Measurements from ENCODE around the gene TSPAN18. TPM values are rescaled to one million over a fixed set of nuclear protein-coding genes. Genes with fewer than 3 reads are reported as not detected.

TSPAN18 gene
- polyA plus RNA-seq, 1 of the 3 experiments (the other 2 are of a cell fraction): 0.72 TPM

DNA sequence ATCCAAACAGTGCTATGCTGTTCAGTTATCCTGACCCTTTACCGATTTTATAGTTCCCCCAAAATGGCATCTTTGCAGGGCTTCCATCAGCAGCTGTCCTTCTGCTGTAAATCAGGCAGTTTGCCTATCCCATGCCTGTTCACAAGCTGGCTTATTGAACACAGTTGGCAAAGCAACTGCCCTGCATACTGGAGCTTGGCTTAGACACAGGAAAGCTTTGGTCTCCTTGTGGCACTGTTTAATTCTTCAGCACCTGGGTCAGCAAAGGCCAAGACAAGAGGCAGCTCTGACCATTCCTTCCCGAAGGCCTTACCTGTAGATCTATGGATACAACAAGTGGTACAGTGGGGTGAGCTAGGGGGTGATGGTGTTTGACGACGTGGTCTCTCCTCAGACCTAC lies 32.2 kb downstream of the TSPAN18 start:
- Histone ChIP-seq H3K27me3 (ENCODE audit: insufficient read depth) (no peaks in the 10 kb centered on the region), H3K36me3 (replicated peaks in 1 of 2; ENCODE audit: control insufficient read depth in 1 of 2, insufficient read depth in 2 of 2, low read length in 1 of 2) (no peaks in the 10 kb centered on the region), H3K9ac (no peak overlapping the region), H3F3A (replicated peaks; ENCODE audit: insufficient read depth) (no peaks in the 10 kb centered on the region), H3K4me1 (ENCODE audit: control insufficient read depth in 1 of 2, insufficient read depth in 2 of 2, low read depth in 1 of 2, low read length in 1 of 2) (peaks cover 43 to 67% of the 10 kb centered on the region in 2 experiments; a peak in 3 of 4 replicates), H3K27ac (ENCODE audit: low read depth in 2 of 2, low read length in 1 of 2) (peak overlapping the region in 1 of 2 experiments; percentile 96; a peak in 1 of 4 replicates), H3K9me3 (0 out of 2 replicates have a peak, but pooled peaks cover 4% of the 10 kb centered on the region), H3K4me2 (no peak overlapping the region), H4K20me1 (ENCODE audit: insufficient read depth) (no peaks in the 10 kb centered on the region), H3K79me2 (ENCODE audit: insufficient read depth) (no peaks in the 10 kb centered on the region), H3K4me3 (ENCODE audit: low read depth in 2 of 2, low read length in 1 of 2) (no peak overlapping the region), H2AFZ (ENCODE audit: low read depth) (no peak overlapping the region), H3K9me2 (no peaks in the 10 kb centered on the region)
- ChIA-PET CTCF (interaction anchor here (1.2 to 8.2 kb wide), 5 partner anchors 17 to 168 kb away, joined by 4 to 71 read pairs (median 4); no protein-coding TSS in a partner anchor), POLR2A (interaction anchor here (0.6 kb wide), 1 partner anchor 28 kb away, joined by 4 read pairs; no protein-coding TSS in a partner anchor)
- no peak for DNase-seq
- TF ChIP-seq CHD2 (IDR thresholded peaks at IDR 0.05; ENCODE audit: low read length, partially characterized antibody) (no peak), FOXM1 (IDR thresholded peaks at IDR 0.05; ENCODE audit: low read depth) (no peak), TEAD4 (IDR thresholded peaks at IDR 0.05; ENCODE audit: borderline replicate concordance, insufficient read depth) (no peak), FOSL2 (IDR thresholded peaks at IDR 0.05; ENCODE audit: borderline replicate concordance, low read depth) (no peak), RAD21 (IDR thresholded peaks at IDR 0.05; ENCODE audit: low read length) (no peak)
- TF ChIP-seq, protein P1, sequence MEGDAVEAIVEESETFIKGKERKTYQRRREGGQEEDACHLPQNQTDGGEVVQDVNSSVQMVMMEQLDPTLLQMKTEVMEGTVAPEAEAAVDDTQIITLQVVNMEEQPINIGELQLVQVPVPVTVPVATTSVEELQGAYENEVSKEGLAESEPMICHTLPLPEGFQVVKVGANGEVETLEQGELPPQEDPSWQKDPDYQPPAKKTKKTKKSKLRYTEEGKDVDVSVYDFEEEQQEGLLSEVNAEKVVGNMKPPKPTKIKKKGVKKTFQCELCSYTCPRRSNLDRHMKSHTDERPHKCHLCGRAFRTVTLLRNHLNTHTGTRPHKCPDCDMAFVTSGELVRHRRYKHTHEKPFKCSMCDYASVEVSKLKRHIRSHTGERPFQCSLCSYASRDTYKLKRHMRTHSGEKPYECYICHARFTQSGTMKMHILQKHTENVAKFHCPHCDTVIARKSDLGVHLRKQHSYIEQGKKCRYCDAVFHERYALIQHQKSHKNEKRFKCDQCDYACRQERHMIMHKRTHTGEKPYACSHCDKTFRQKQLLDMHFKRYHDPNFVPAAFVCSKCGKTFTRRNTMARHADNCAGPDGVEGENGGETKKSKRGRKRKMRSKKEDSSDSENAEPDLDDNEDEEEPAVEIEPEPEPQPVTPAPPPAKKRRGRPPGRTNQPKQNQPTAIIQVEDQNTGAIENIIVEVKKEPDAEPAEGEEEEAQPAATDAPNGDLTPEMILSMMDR (IDR thresholded peaks at IDR 0.05): no peak
- 54% methylated on average over 4 of the region's 4 CpGs for WGBS (ENCODE audit: low lambda C conversion rate)

DNA sequence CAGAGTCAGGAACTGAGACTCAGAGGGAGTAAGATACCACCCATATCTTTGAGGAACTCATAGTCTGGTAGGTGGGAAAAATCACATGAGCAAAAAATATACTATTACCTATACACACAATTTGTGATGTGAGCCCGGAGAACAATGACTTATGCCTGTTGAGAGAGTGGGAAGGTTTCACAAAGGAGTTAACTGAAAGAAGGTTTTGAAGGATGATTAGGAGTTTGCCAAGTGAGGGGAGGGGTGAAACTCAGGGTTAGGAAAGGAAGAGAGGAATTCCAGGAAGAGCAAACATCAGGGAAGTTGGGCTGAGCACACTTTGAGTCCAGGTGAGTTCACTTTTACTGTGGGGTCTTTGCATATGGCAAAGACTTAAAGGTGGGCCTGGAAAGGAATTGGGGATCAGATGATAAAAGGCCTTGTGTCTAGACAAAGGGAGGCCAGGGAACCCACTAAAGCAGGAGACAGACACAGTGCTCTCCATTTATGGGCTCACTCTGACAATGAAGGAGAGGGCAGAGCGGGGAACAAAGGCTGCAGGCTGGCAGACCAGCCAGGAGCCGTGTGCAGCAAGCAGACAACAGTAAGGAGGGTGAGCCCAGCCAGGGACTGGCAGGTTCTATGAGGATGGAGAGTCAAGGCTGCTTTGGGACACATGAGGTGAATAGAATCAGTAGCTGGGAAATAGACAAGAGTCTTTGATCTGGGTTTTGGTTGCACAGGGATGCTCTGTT lies 33.1 kb downstream of the TSPAN18 start:
- Histone ChIP-seq H3K9me2 (no peaks in the 10 kb centered on the region), H3K27ac (ENCODE audit: low read depth in 2 of 2, low read length in 1 of 2) (peak overlapping the region in 1 of 2 experiments; percentile 96; a peak in 2 of 4 replicates), H3K4me1 (ENCODE audit: control insufficient read depth in 1 of 2, insufficient read depth in 2 of 2, low read depth in 1 of 2, low read length in 1 of 2) (peaks cover 44 to 67% of the 10 kb centered on the region in 2 experiments; a peak in 3 of 4 replicates), H4K20me1 (ENCODE audit: insufficient read depth) (no peaks in the 10 kb centered on the region), H3K36me3 (replicated peaks in 1 of 2; ENCODE audit: control insufficient read depth in 1 of 2, insufficient read depth in 2 of 2, low read length in 1 of 2) (no peaks in the 10 kb centered on the region), H3K4me3 (ENCODE audit: low read depth in 2 of 2, low read length in 1 of 2) (no peak overlapping the region), H2AFZ (ENCODE audit: low read depth) (no peak overlapping the region), H3K27me3 (ENCODE audit: insufficient read depth) (no peaks in the 10 kb centered on the region), H3K4me2 (no peak overlapping the region), H3K79me2 (ENCODE audit: insufficient read depth) (no peaks in the 10 kb centered on the region), H3K9ac (no peak overlapping the region), H3K9me3 (0 out of 2 replicates have a peak, but pooled peaks cover 4% of the 10 kb centered on the region), H3F3A (replicated peaks; ENCODE audit: insufficient read depth) (no peaks in the 10 kb centered on the region)
- POLR2A ChIA-PET: interaction anchor here (0.8 to 1.4 kb wide), 2 partner anchors 13 to 14 kb away, joined by 4 to 5 read pairs; no protein-coding TSS in a partner anchor
- TF ChIP-seq RFX5 (IDR thresholded peaks at IDR 0.05; ENCODE audit: low read length): no peak
- TF ChIP-seq, protein P2, sequence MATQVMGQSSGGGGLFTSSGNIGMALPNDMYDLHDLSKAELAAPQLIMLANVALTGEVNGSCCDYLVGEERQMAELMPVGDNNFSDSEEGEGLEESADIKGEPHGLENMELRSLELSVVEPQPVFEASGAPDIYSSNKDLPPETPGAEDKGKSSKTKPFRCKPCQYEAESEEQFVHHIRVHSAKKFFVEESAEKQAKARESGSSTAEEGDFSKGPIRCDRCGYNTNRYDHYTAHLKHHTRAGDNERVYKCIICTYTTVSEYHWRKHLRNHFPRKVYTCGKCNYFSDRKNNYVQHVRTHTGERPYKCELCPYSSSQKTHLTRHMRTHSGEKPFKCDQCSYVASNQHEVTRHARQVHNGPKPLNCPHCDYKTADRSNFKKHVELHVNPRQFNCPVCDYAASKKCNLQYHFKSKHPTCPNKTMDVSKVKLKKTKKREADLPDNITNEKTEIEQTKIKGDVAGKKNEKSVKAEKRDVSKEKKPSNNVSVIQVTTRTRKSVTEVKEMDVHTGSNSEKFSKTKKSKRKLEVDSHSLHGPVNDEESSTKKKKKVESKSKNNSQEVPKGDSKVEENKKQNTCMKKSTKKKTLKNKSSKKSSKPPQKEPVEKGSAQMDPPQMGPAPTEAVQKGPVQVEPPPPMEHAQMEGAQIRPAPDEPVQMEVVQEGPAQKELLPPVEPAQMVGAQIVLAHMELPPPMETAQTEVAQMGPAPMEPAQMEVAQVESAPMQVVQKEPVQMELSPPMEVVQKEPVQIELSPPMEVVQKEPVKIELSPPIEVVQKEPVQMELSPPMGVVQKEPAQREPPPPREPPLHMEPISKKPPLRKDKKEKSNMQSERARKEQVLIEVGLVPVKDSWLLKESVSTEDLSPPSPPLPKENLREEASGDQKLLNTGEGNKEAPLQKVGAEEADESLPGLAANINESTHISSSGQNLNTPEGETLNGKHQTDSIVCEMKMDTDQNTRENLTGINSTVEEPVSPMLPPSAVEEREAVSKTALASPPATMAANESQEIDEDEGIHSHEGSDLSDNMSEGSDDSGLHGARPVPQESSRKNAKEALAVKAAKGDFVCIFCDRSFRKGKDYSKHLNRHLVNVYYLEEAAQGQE (IDR thresholded peaks at IDR 0.05; ENCODE audit: low read depth, low read length): no peak
- TF ChIP-seq, protein P3, sequence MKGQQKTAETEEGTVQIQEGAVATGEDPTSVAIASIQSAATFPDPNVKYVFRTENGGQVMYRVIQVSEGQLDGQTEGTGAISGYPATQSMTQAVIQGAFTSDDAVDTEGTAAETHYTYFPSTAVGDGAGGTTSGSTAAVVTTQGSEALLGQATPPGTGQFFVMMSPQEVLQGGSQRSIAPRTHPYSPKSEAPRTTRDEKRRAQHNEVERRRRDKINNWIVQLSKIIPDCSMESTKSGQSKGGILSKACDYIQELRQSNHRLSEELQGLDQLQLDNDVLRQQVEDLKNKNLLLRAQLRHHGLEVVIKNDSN (IDR thresholded peaks at IDR 0.05; ENCODE audit: borderline replicate concordance, low read depth): no peak
- no peak for TF ChIP-seq ELF1 (IDR thresholded peaks at IDR 0.05)
- TF ChIP-seq IRF3 (IDR thresholded peaks at IDR 0.05; ENCODE audit: low read depth, low read length): no peak
- no peak for TF ChIP-seq SIN3A (IDR thresholded peaks at IDR 0.05; ENCODE audit: borderline replicate concordance, low read depth, low read length)
- no peak for TF ChIP-seq MEF2A (IDR thresholded peaks at IDR 0.05; ENCODE audit: borderline replicate concordance, low read depth)
- TF ChIP-seq SMC3 (IDR thresholded peaks at IDR 0.05; ENCODE audit: low read depth, low read length): no peak
- no peak for TF ChIP-seq FOXJ3 (CRISPR knock-in tag; IDR thresholded peaks at IDR 0.05)
- CTCF ChIA-PET: interaction anchor here (0.6 to 7.9 kb wide), 12 partner anchors 16 to 347 kb away, joined by 3 to 101 read pairs (median 5); no protein-coding TSS in a partner anchor
- WGBS (ENCODE audit: low lambda C conversion rate): 77% methylated on average over 3 of the region's 3 CpGs
- DNase-seq: no peak
